HL-60 (cell line): ENCODE measurements around the gene GDF7.

Experiments
- DNase-seq, 2 experiments: peaks; one replicate each; pipeline ENCODE4 v3.0.0-alpha.2; 2010 to 2020; ENCODE audit warnings: low read depth in 1 of 2, low spot score in 1 of 2
- H3K27ac ChIP-seq: fragments of 250-450 bp; sonication (Bioruptor Pico); replicated peaks from 2 replicates; pipeline ENCODE4 v1.5.1; 2020; ENCODE audit warnings: mild to moderate bottlenecking, moderate library complexity
- H3K27me3 ChIP-seq: fragments of 250-450 bp; sonication (Bioruptor Pico); 2 replicates; pipeline ENCODE4 v1.5.1; 2021; ENCODE audit warnings: mild to moderate bottlenecking, moderate library complexity; ENCODE audit not compliant: insufficient read depth, poor library complexity, severe bottlenecking
- H3K4me3 ChIP-seq: replicated peaks from 2 replicates; pipeline ENCODE4 v1.5.1; 2011; ENCODE audit warnings: mild to moderate bottlenecking, control low read depth, low read length; ENCODE audit not compliant: insufficient read depth
- CTCF ChIP-seq: IDR thresholded peaks from one replicate; pipeline ENCODE4 v1.5.1; 2011; ENCODE audit warnings: low read length, control low read depth, inconsistent platforms; ENCODE audit not compliant: insufficient read depth
- GABPA ChIP-seq: IDR thresholded peaks from 2 replicates; pipeline ENCODE4 v1.6.1; 2012; ENCODE audit warnings: low read depth
- POLR2AphosphoS5 ChIP-seq: IDR thresholded peaks from 2 replicates; pipeline ENCODE4 v1.6.1; 2012; ENCODE audit warnings: low read depth
- SPI1 ChIP-seq: IDR thresholded peaks from 2 replicates; pipeline ENCODE4 v1.6.1; 2012; ENCODE audit warnings: low read depth, mild to moderate bottlenecking, borderline replicate concordance
- TF ChIP-seq, protein P1 (sequence below): IDR thresholded peaks from 2 replicates; pipeline ENCODE4 v1.6.1; 2012; ENCODE audit warnings: low read depth; ENCODE audit not compliant: insufficient replicate concordance

GDF7 gene

DNA sequence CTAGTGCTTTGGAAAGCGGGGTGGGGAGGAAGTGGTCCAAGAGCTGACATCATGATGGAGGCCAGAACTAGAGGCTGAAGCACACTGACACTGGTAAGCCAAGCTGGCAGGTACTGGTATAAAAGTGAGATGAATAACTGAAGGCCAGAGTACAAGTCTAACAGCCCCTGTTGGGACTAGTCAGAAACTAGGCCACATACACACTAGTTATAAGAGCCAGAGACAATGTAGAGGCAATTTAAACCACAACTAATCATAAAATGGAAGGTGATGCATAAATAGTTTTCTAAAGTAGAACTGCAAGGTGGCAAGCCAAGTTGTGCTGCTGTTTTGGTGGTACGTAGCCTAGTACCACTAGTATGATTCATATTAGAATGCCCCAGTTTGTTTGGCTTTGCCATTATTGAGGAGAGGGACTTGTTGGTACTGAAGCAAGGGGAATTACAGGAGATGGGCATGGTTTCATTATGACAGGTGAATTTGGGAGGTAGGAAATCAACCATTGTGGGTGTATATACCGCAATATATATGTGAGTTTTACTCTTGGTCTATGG, 57.6 kb downstream of the GDF7 start:
- no peak overlapping the region for H3K4me3 ChIP-seq
- TF ChIP-seq, protein P1, sequence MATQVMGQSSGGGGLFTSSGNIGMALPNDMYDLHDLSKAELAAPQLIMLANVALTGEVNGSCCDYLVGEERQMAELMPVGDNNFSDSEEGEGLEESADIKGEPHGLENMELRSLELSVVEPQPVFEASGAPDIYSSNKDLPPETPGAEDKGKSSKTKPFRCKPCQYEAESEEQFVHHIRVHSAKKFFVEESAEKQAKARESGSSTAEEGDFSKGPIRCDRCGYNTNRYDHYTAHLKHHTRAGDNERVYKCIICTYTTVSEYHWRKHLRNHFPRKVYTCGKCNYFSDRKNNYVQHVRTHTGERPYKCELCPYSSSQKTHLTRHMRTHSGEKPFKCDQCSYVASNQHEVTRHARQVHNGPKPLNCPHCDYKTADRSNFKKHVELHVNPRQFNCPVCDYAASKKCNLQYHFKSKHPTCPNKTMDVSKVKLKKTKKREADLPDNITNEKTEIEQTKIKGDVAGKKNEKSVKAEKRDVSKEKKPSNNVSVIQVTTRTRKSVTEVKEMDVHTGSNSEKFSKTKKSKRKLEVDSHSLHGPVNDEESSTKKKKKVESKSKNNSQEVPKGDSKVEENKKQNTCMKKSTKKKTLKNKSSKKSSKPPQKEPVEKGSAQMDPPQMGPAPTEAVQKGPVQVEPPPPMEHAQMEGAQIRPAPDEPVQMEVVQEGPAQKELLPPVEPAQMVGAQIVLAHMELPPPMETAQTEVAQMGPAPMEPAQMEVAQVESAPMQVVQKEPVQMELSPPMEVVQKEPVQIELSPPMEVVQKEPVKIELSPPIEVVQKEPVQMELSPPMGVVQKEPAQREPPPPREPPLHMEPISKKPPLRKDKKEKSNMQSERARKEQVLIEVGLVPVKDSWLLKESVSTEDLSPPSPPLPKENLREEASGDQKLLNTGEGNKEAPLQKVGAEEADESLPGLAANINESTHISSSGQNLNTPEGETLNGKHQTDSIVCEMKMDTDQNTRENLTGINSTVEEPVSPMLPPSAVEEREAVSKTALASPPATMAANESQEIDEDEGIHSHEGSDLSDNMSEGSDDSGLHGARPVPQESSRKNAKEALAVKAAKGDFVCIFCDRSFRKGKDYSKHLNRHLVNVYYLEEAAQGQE: no peak
- no peak for TF ChIP-seq POLR2AphosphoS5
- no peak for TF ChIP-seq GABPA
- no peak for TF ChIP-seq CTCF
- TF ChIP-seq SPI1: no peak
- no peak for DNase-seq
- no peaks in the 10 kb centered on the region for H3K27me3 ChIP-seq
- H3K27ac ChIP-seq: no peak overlapping the region

- no peak for DNase-seq
- no peak overlapping the region for H3K27ac ChIP-seq
- no peak for TF ChIP-seq GABPA
- TF ChIP-seq, protein P1: no peak
- H3K27me3 ChIP-seq: no peaks in the 10 kb centered on the region
- no peak overlapping the region for H3K4me3 ChIP-seq
Observed at GRCh38 chr2:20725782-20726181, 58.8 kb downstream of the GDF7 start.

DNA sequence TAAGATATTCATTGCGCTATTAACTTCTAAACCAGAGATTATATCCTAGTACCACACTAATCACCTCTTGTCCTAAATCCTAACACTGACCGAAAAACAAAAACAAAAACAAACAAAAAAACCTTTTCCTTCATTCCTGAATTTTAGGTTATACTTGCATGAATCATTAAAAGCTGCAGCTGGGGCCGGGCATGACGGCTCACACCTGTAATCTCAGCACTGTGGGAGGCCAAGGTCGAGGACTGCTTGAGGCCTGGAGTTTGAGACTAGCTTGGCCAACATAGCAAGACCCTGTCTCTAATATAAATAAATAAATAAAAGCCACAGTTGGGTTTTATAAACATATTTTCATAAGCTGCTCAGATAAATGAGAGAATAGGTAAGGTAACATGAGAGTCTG, 60.0 kb downstream of the GDF7 start:
- Histone ChIP-seq H3K4me3 (no peak overlapping the region), H3K27ac (no peak overlapping the region), H3K27me3 (no peaks in the 10 kb centered on the region)
- DNase-seq: no peak
- TF ChIP-seq CTCF (no peak), SPI1 (no peak), GABPA (no peak), POLR2AphosphoS5 (no peak)
- TF ChIP-seq, protein P1: no peak
